Chondrocyte (in vitro differentiated cells): ENCODE data around the gene FAT2. TPM values are rescaled to one million over a fixed set of nuclear protein-coding genes. Genes with fewer than 3 reads are reported as not detected.

Experiments
- DNase-seq: peaks from one replicate; pipeline ENCODE4 v3.0.0; 2021; ENCODE audit warnings: mixed read lengths, low spot score
- H3K27ac Mint-ChIP-seq: one replicate; pipeline ENCODE4 v1.8.0; 2021; ENCODE audit warnings: mild to moderate bottlenecking, moderate library complexity, mixed read lengths; ENCODE audit not compliant: unreplicated experiment
- H3K27me3 Mint-ChIP-seq: 2 replicates; pipeline ENCODE4 v1.8.0; 2021; ENCODE audit warnings: low read depth, mixed read lengths
- H3K36me3 Mint-ChIP-seq: 2 replicates; pipeline ENCODE4 v1.8.0; 2021; ENCODE audit warnings: low read depth, mixed read lengths
- H3K4me1 Mint-ChIP-seq: 2 replicates; pipeline ENCODE4 v1.8.0; 2021; ENCODE audit warnings: low read depth, mild to moderate bottlenecking, mixed read lengths
- H3K4me3 Mint-ChIP-seq: one replicate; pipeline ENCODE4 v1.8.0; 2021; ENCODE audit warnings: mild to moderate bottlenecking, moderate library complexity, mixed read lengths; ENCODE audit not compliant: unreplicated experiment
- H3K9me3 Mint-ChIP-seq: 2 replicates; pipeline ENCODE4 v1.8.0; 2021; ENCODE audit warnings: low read depth, mixed read lengths
- CTCF ChIP-seq: fragments of 200-600 bp; sonication (generic); IDR thresholded peaks from 2 replicates; pipeline ENCODE4 v1.5.0; 2021; ENCODE audit warnings: antibody characterized with exemption, mild to moderate bottlenecking, moderate library complexity
- total RNA-seq: library from RNA; stranded (reverse); gene quantifications from 3 replicates; pipeline ENCODE4 v1.2.1, GENCODE V29; 2021

FAT2 gene
- total RNA-seq, 1 donor from 2014 or later, result 2.2 TPM

GRCh38 chr5:151632524-151632923 lies 41.4 kb upstream of the FAT2 start:
- H3K27ac Mint-ChIP-seq, result no peak overlapping the region

GRCh38 chr5:151631941-151632340 lies 40.8 kb upstream of the FAT2 start:
- H3K27ac Mint-ChIP-seq, result no peak overlapping the region
- no peaks in the 10 kb centered on the region for H3K9me3 Mint-ChIP-seq
- DNase-seq, result no peak
- no peak overlapping the region for H3K4me3 Mint-ChIP-seq
- peaks cover 7% of the 10 kb centered on the region for H3K27me3 Mint-ChIP-seq
- no peak for TF ChIP-seq CTCF
- H3K36me3 Mint-ChIP-seq, result peaks cover 1% of the 10 kb centered on the region
- H3K4me1 Mint-ChIP-seq, result peaks cover 52% of the 10 kb centered on the region

More at GRCh38 chr5:151632524-151632923, 41.4 kb upstream of the FAT2 start:
- H3K9me3 Mint-ChIP-seq, result no peaks in the 10 kb centered on the region
- peaks cover 46% of the 10 kb centered on the region for H3K4me1 Mint-ChIP-seq
- DNase-seq, result no peak
- H3K27me3 Mint-ChIP-seq, result peaks cover 7% of the 10 kb centered on the region
- H3K4me3 Mint-ChIP-seq, result no peak overlapping the region
- no peak for TF ChIP-seq CTCF
- H3K36me3 Mint-ChIP-seq, result peaks cover 1% of the 10 kb centered on the region

- Mint-ChIP-seq H3K4me3 (no peak overlapping the region), H3K27me3 (no peaks in the 10 kb centered on the region), H3K9me3 (no peaks in the 10 kb centered on the region), H3K4me1 (peaks cover 63% of the 10 kb centered on the region), H3K36me3 (peaks cover 1% of the 10 kb centered on the region), H3K27ac (no peak overlapping the region)
- TF ChIP-seq CTCF, result no peak
- DNase-seq, result no peak
Observed at GRCh38 chr5:151630088-151630487, 39.0 kb upstream of the FAT2 start.

GRCh38 chr5:151628112-151628823 lies 37.1 kb upstream of the FAT2 start:
- Mint-ChIP-seq H3K27me3 (no peaks in the 10 kb centered on the region), H3K4me1 (peaks cover 75% of the 10 kb centered on the region), H3K4me3 (peak overlapping the region; percentile 29), H3K9me3 (no peaks in the 10 kb centered on the region), H3K36me3 (peaks cover 1% of the 10 kb centered on the region), H3K27ac (peak overlapping the region; percentile 99)
- peak; percentile 47 for TF ChIP-seq CTCF
- DNase-seq, result no peak

GRCh38 chr5:151627650-151628049 lies 36.5 kb upstream of the FAT2 start:
- Mint-ChIP-seq H3K27ac (peak overlapping the region; percentile 99), H3K36me3 (peaks cover 1% of the 10 kb centered on the region), H3K27me3 (no peaks in the 10 kb centered on the region), H3K9me3 (no peaks in the 10 kb centered on the region), H3K4me1 (peaks cover 72% of the 10 kb centered on the region), H3K4me3 (no peak overlapping the region)
- no peak for DNase-seq
- no peak for TF ChIP-seq CTCF
